DOHH2 (cell line): Measurements from ENCODE around the gene PPFIBP2.

Source experiments
- EZH2phosphoT487 ChIP-seq: fragments of 200-600 bp; sonication (generic); IDR thresholded peaks from 2 replicates; pipeline ENCODE4 v1.6.1; 2017; ENCODE audit warnings: borderline replicate concordance, mild to moderate bottlenecking, antibody characterized with exemption, low read length, moderate library complexity, mixed read lengths
- TF ChIP-seq, protein P1 (sequence below): fragments of 200-600 bp; sonication (generic); IDR thresholded peaks from one replicate; pipeline ENCODE4 v1.5.1; 2014; ENCODE audit warnings: antibody characterized with exemption, mild to moderate bottlenecking, low read depth, low read length; ENCODE audit not compliant: poor library complexity, severe bottlenecking

DNA sequence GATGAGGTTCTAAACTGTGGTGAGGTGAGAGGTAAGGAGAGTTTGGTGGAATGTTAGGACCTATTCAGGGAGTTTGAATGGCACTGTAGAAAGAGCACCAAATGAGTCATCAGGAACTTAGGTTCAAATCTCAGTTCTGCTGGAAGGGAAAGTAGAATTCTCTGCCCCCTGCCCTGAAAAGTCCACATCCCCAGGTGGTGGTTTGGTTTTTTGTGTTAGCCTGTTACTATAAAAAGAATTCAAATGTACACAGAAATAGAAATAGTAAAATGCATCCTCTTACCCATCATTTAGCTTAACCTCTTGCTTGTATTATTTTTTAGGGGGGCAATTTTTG lies 20.2 kb downstream of the PPFIBP2 start:
- TF ChIP-seq, protein P1, sequence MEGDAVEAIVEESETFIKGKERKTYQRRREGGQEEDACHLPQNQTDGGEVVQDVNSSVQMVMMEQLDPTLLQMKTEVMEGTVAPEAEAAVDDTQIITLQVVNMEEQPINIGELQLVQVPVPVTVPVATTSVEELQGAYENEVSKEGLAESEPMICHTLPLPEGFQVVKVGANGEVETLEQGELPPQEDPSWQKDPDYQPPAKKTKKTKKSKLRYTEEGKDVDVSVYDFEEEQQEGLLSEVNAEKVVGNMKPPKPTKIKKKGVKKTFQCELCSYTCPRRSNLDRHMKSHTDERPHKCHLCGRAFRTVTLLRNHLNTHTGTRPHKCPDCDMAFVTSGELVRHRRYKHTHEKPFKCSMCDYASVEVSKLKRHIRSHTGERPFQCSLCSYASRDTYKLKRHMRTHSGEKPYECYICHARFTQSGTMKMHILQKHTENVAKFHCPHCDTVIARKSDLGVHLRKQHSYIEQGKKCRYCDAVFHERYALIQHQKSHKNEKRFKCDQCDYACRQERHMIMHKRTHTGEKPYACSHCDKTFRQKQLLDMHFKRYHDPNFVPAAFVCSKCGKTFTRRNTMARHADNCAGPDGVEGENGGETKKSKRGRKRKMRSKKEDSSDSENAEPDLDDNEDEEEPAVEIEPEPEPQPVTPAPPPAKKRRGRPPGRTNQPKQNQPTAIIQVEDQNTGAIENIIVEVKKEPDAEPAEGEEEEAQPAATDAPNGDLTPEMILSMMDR, result no peak
- no peak for TF ChIP-seq EZH2phosphoT487
